Mesothelial cell of epicardium (in vitro differentiated cells): ENCODE results near the gene MAF. TPM values are rescaled to one million over a fixed set of nuclear protein-coding genes. Genes with fewer than 3 reads are reported as not detected.

Experiments
- DNase-seq, 2 experiments: peaks; one replicate each; pipeline ENCODE4 v3.0.0; 2021; ENCODE audit warnings: low spot score in 2 of 2; ENCODE audit not compliant: unreplicated experiment in 2 of 2
- H3K27ac Mint-ChIP-seq: 2 replicates; pipeline ENCODE4 v1.8.0; 2021; ENCODE audit warnings: mixed read lengths
- H3K27me3 Mint-ChIP-seq: 2 replicates; pipeline ENCODE4 v1.8.0; 2021; ENCODE audit warnings: low read depth, mixed read lengths
- H3K36me3 Mint-ChIP-seq: 2 replicates; pipeline ENCODE4 v1.8.0; 2021; ENCODE audit warnings: mixed read lengths
- H3K4me1 Mint-ChIP-seq: 2 replicates; pipeline ENCODE4 v1.8.0; 2021; ENCODE audit warnings: mixed read lengths
- H3K4me3 Mint-ChIP-seq: 2 replicates; pipeline ENCODE4 v1.8.0; 2021; ENCODE audit warnings: mild to moderate bottlenecking, moderate library complexity, mixed read lengths
- H3K9me3 Mint-ChIP-seq: 2 replicates; pipeline ENCODE4 v1.8.0; 2021; ENCODE audit warnings: mixed read lengths
- CTCF ChIP-seq: fragments of 200-600 bp; sonication (generic); IDR thresholded peaks from one replicate; pipeline ENCODE4 v1.5.0; 2021; ENCODE audit warnings: antibody characterized with exemption; ENCODE audit not compliant: unreplicated experiment
- total RNA-seq: library from RNA; stranded (reverse); gene quantifications from 3 replicates; pipeline ENCODE4 v1.2.1, GENCODE V29; 2021

The MAF gene
- 11.1 to 12.9 TPM (median 11.7 TPM) in 3 replicates for total RNA-seq

GRCh38 chr16:79600638-79601091 lies at the start of gene MAF:
Gene MAF, minus strand, starts transcription at chr16:79600737. Its CDS starts 835 bp downstream, at chr16:79599902.
- no peak for TF ChIP-seq CTCF
- H3K27me3 Mint-ChIP-seq: peaks cover 36% of the 10 kb centered on the region
- H3K4me3 Mint-ChIP-seq: peak within 1 kb of the TSS; percentile 88
- peak within 1 kb of the TSS; percentile 92 for H3K27ac Mint-ChIP-seq
- H3K36me3 Mint-ChIP-seq: no peaks in the 10 kb centered on the region
- peak; percentile 55 to 79 for DNase-seq
- H3K4me1 Mint-ChIP-seq: peaks cover 50% of the 10 kb centered on the region
- H3K9me3 Mint-ChIP-seq: no peaks in the 10 kb centered on the region

- H3K27ac Mint-ChIP-seq: no peak overlapping the region
- TF ChIP-seq CTCF: no peak
- no peaks in the 10 kb centered on the region for H3K27me3 Mint-ChIP-seq
- H3K9me3 Mint-ChIP-seq: no peaks in the 10 kb centered on the region
- DNase-seq: no peak
- H3K36me3 Mint-ChIP-seq: no peaks in the 10 kb centered on the region
- H3K4me3 Mint-ChIP-seq: no peak overlapping the region
- peaks cover 16% of the 10 kb centered on the region for H3K4me1 Mint-ChIP-seq
These were observed 48.3 kb upstream of the MAF start for GRCh38 chr16:79648826-79649225.

GRCh38 chr16:79647586-79647985 lies 47.0 kb upstream of the MAF start:
- DNase-seq: no peak
- TF ChIP-seq CTCF: no peak
- Mint-ChIP-seq H3K27ac (no peak overlapping the region), H3K27me3 (peaks cover 1% of the 10 kb centered on the region), H3K4me1 (peaks cover 16% of the 10 kb centered on the region), H3K9me3 (no peaks in the 10 kb centered on the region), H3K4me3 (no peak overlapping the region), H3K36me3 (no peaks in the 10 kb centered on the region)

- no peak overlapping the region for H3K27ac Mint-ChIP-seq
- H3K36me3 Mint-ChIP-seq: no peaks in the 10 kb centered on the region
- no peak for DNase-seq
- H3K27me3 Mint-ChIP-seq: peaks cover 1% of the 10 kb centered on the region
- TF ChIP-seq CTCF: no peak
- no peak overlapping the region for H3K4me3 Mint-ChIP-seq
- peaks cover 3% of the 10 kb centered on the region for H3K9me3 Mint-ChIP-seq
- peaks cover 24% of the 10 kb centered on the region for H3K4me1 Mint-ChIP-seq
These were observed 45.2 kb upstream of the MAF start for GRCh38 chr16:79645701-79646100.

GRCh38 chr16:79644971-79645667 lies 44.6 kb upstream of the MAF start:
- Mint-ChIP-seq H3K9me3 (peaks cover 3% of the 10 kb centered on the region), H3K27ac (no peak overlapping the region), H3K36me3 (no peaks in the 10 kb centered on the region), H3K4me1 (peaks cover 24% of the 10 kb centered on the region), H3K4me3 (no peak overlapping the region), H3K27me3 (peaks cover 1% of the 10 kb centered on the region)
- no peak for DNase-seq
- TF ChIP-seq CTCF: no peak
